B cell (primary cell): ENCODE results near the gene FAM107B.

Experiments
- EZH2 ChIP-seq: IDR thresholded peaks from 2 replicates; pipeline ENCODE4 v1.6.1; 2012; ENCODE audit warnings: borderline replicate concordance, low read depth, mild to moderate bottlenecking, moderate library complexity, low read length; ENCODE audit not compliant: insufficient read depth, poor library complexity, severe bottlenecking
- TF ChIP-seq, protein P1 (sequence below): fragments of 200-600 bp; IDR thresholded peaks from one replicate; pipeline ENCODE4 v1.8.0; 2022; ENCODE audit warnings: antibody characterized with exemption, mild to moderate bottlenecking

DNA sequence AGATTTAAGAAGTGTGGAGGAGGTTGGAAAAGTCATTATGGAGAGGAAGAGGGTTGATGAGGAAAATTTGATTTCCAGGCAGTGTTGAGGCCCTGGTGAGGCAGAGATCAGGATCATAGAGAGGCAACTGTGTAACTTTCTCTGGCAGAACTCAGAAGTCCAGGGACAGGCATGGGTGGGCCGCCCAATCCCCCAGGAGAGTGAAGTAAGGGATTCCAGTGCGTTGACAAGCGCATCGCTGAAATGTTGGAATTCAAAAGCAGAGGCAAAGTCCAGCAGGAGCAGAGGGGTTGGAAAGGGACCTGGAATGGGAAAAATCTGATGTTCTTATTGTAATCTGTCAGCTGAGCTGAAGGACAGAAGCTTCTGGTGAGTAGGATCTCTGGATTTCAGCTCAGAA, 207.3 kb downstream of the FAM107B start:
- TF ChIP-seq, protein P1, sequence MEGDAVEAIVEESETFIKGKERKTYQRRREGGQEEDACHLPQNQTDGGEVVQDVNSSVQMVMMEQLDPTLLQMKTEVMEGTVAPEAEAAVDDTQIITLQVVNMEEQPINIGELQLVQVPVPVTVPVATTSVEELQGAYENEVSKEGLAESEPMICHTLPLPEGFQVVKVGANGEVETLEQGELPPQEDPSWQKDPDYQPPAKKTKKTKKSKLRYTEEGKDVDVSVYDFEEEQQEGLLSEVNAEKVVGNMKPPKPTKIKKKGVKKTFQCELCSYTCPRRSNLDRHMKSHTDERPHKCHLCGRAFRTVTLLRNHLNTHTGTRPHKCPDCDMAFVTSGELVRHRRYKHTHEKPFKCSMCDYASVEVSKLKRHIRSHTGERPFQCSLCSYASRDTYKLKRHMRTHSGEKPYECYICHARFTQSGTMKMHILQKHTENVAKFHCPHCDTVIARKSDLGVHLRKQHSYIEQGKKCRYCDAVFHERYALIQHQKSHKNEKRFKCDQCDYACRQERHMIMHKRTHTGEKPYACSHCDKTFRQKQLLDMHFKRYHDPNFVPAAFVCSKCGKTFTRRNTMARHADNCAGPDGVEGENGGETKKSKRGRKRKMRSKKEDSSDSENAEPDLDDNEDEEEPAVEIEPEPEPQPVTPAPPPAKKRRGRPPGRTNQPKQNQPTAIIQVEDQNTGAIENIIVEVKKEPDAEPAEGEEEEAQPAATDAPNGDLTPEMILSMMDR: no peak
- no peak for TF ChIP-seq EZH2
